GM12891 (cell line): ENCODE data around the gene ZNF789.

Experiments
- POLR2A ChIP-seq: IDR thresholded peaks from 2 replicates; pipeline ENCODE4 v1.6.1; 2011; ENCODE audit warnings: low read depth, low read length, control low read depth
- POLR2AphosphoS5 ChIP-seq: IDR thresholded peaks from 2 replicates; pipeline ENCODE4 v1.6.1; 2011; ENCODE audit warnings: low read depth, low read length, control low read depth
- SPI1 ChIP-seq: IDR thresholded peaks from 2 replicates; pipeline ENCODE4 v1.6.1; 2011; ENCODE audit warnings: low read depth, low read length, control low read depth

- no peak for TF ChIP-seq POLR2A
- TF ChIP-seq SPI1, result no peak
- no peak for TF ChIP-seq POLR2AphosphoS5
Observed at GRCh38 chr7:99521399-99521798, 48.7 kb downstream of the ZNF789 start.
